IMR-90 (cell line): ENCODE data around the gene SPATA3. TPM values are rescaled to one million over a fixed set of nuclear protein-coding genes. Genes with fewer than 3 reads are reported as not detected.

ENCODE experiments used
- ATAC-seq: fragments of 200-7000 bp; cut with Tn5 transposase; 2 replicates; pipeline ENCODE4 v1.9.1; 2020; ENCODE audit warnings: low read depth, mild to moderate bottlenecking, moderate library complexity
- Bru-seq: library from RNA; stranded (reverse); fragments of 400-500 nt; gene quantifications from one replicate; lab custom pipeline; 2021; lab: Mats Ljungman, UMichigan
- BruChase-seq, 2 experiments: library from RNA; stranded (reverse); fragments of 400-500 nt; gene quantifications; one replicate each; lab custom pipeline; 2021; lab: Mats Ljungman, UMichigan
- BruUV-seq: library from RNA; stranded (reverse); fragments of 400-500 nt; replicated peaks from 2 replicates; lab custom pipeline; 2021; lab: Mats Ljungman, UMichigan
- CTCF ChIA-PET: fragments of 300-600 bp; formaldehyde crosslinking; extraction: SDS; loops from one replicate; lab custom pipeline; 2021; ENCODE audit warnings: antibody characterized with exemption; lab: Yijun Ruan, JAX
- POLR2A ChIA-PET: fragments of 300-600 bp; sonication (Branson Sonifier 250); formaldehyde crosslinking; loops from one replicate; lab custom pipeline; 2022; ENCODE audit warnings: antibody characterized with exemption; ENCODE audit not compliant: unreplicated experiment; lab: Charles Lee
- DNase-seq: peaks from one replicate; pipeline ENCODE4 v3.0.0; 2013
- H2AFZ ChIP-seq: replicated peaks from 2 replicates; pipeline ENCODE3; 2013; ENCODE audit warnings: low read length, mild to moderate bottlenecking; ENCODE audit not compliant: poor library complexity
- H2AK5ac ChIP-seq: 2 replicates; pipeline ENCODE4 v1.6.1; 2013; ENCODE audit warnings: low read depth, low read length, inconsistent platforms
- H2AK9ac ChIP-seq: replicated peaks from 2 replicates; pipeline ENCODE3; 2013; ENCODE audit warnings: mild to moderate bottlenecking, low read depth, low read length, moderate library complexity; ENCODE audit not compliant: poor library complexity
- H2BK120ac ChIP-seq: 2 replicates; pipeline ENCODE4 v1.6.1; 2013; ENCODE audit warnings: low read depth, low read length, inconsistent platforms
- H2BK15ac ChIP-seq: 3 replicates; pipeline ENCODE4 v1.6.1; 2013; ENCODE audit warnings: low read depth, low read length, inconsistent platforms
- H2BK20ac ChIP-seq: 2 replicates; pipeline ENCODE4 v1.6.1; 2013; ENCODE audit warnings: low read depth, mild to moderate bottlenecking, inconsistent platforms, low read length, moderate library complexity
- H2BK5ac ChIP-seq: 2 replicates; pipeline ENCODE4 v1.6.1; 2013; ENCODE audit warnings: mild to moderate bottlenecking, low read depth, low read length, inconsistent platforms; ENCODE audit not compliant: poor library complexity, severe bottlenecking
- H3K14ac ChIP-seq: replicated peaks from 2 replicates; pipeline ENCODE4 v1.6.1; 2013; ENCODE audit warnings: low read depth, low read length, inconsistent platforms
- H3K18ac ChIP-seq: 2 replicates; pipeline ENCODE4 v1.6.1; 2013; ENCODE audit warnings: low read depth, low read length, control low read depth
- H3K23ac ChIP-seq: 2 replicates; pipeline ENCODE4 v1.6.1; 2013; ENCODE audit warnings: low read depth, low read length, inconsistent platforms
- H3K27ac ChIP-seq: 2 replicates; pipeline ENCODE4 v1.5.1; 2013; ENCODE audit warnings: mild to moderate bottlenecking, control low read depth, low read length; ENCODE audit not compliant: insufficient read depth
- H3K27me3 ChIP-seq: 2 replicates; pipeline ENCODE4 v1.6.1; 2013; ENCODE audit warnings: low read length; ENCODE audit not compliant: control insufficient read depth, insufficient read depth
- H3K36me3 ChIP-seq: 2 replicates; pipeline ENCODE4 v1.6.1; 2013; ENCODE audit warnings: low read length, mixed read lengths; ENCODE audit not compliant: control insufficient read depth, insufficient read depth
- H3K4ac ChIP-seq: 2 replicates; pipeline ENCODE4 v1.6.1; 2013; ENCODE audit warnings: low read depth, low read length, inconsistent platforms
- H3K4me1 ChIP-seq: 2 replicates; pipeline ENCODE4 v1.6.1; 2013; ENCODE audit warnings: low read length, mixed read lengths; ENCODE audit not compliant: control insufficient read depth, insufficient read depth
- H3K4me2 ChIP-seq: 2 replicates; pipeline ENCODE4 v1.6.1; 2013; ENCODE audit warnings: low read depth, mild to moderate bottlenecking, control low read depth, low read length, moderate library complexity
- H3K4me3 ChIP-seq: 2 replicates; pipeline ENCODE4 v1.5.1; 2013; ENCODE audit warnings: low read depth, mild to moderate bottlenecking, control low read depth, low read length, moderate library complexity; ENCODE audit not compliant: insufficient read depth
- H3K56ac ChIP-seq: 2 replicates; pipeline ENCODE4 v1.6.1; 2013; ENCODE audit warnings: low read length, inconsistent platforms; ENCODE audit not compliant: insufficient read depth; ENCODE audit errors: extremely low read depth
- H3K79me1 ChIP-seq, 2 experiments: 2 replicates each; pipeline ENCODE4 v1.6.1; 2013; ENCODE audit warnings: low read length in 2 of 2, inconsistent platforms in 1 of 2, low read depth in 1 of 2
- H3K9ac ChIP-seq: 2 replicates; pipeline ENCODE4 v1.6.1; 2013; ENCODE audit warnings: low read depth, low read length, control low read depth
- H3K9me1 ChIP-seq: 2 replicates; pipeline ENCODE4 v1.6.1; 2013; ENCODE audit warnings: low read length, inconsistent platforms; ENCODE audit not compliant: insufficient read depth
- H3K9me3 ChIP-seq: 2 replicates; pipeline ENCODE4 v1.6.1; 2013; ENCODE audit warnings: low read length; ENCODE audit not compliant: control insufficient read depth, insufficient read depth
- H4K20me1 ChIP-seq: 2 replicates; pipeline ENCODE4 v1.6.1; 2013; ENCODE audit warnings: low read length, inconsistent platforms; ENCODE audit not compliant: insufficient read depth
- H4K5ac ChIP-seq: 2 replicates; pipeline ENCODE4 v1.6.1; 2013; ENCODE audit warnings: mild to moderate bottlenecking, low read depth, low read length, control low read depth
- H4K8ac ChIP-seq, 2 experiments: 2 replicates each; pipeline ENCODE4 v1.6.1; 2013; ENCODE audit warnings: low read depth in 2 of 2, low read length in 2 of 2, control low read depth in 1 of 2, inconsistent platforms in 1 of 2
- H4K91ac ChIP-seq: 2 replicates; pipeline ENCODE4 v1.6.1; 2013; ENCODE audit warnings: low read depth, low read length, inconsistent platforms; ENCODE audit not compliant: insufficient read depth
- BHLHE40 ChIP-seq: fragments of 150-350 bp; IDR thresholded peaks from 2 replicates; pipeline ENCODE4 v1.6.1; 2016; ENCODE audit warnings: mild to moderate bottlenecking, low read depth, low read length
- CEBPB ChIP-seq: IDR thresholded peaks from 2 replicates; pipeline ENCODE4 v1.6.1; 2012; ENCODE audit warnings: low read depth, low read length, improper control_type of control experiment
- MAFK ChIP-seq: IDR thresholded peaks from 2 replicates; pipeline ENCODE4 v1.6.1; 2012; ENCODE audit warnings: low read depth, low read length, improper control_type of control experiment
- MAZ ChIP-seq: IDR thresholded peaks from 2 replicates; pipeline ENCODE4 v1.6.1; 2012; ENCODE audit warnings: low read depth, mild to moderate bottlenecking, low read length, improper control_type of control experiment, moderate library complexity, borderline replicate concordance
- MXI1 ChIP-seq: IDR thresholded peaks from 2 replicates; pipeline ENCODE4 v1.6.1; 2012; ENCODE audit warnings: low read depth, mild to moderate bottlenecking, low read length, moderate library complexity, borderline replicate concordance
- NFE2L2 ChIP-seq: fragments of 150-350 bp; IDR thresholded peaks from 2 replicates; pipeline ENCODE4 v1.6.1; 2016; ENCODE audit warnings: low read depth, mild to moderate bottlenecking, low read length
- RAD21 ChIP-seq: IDR thresholded peaks from 2 replicates; pipeline ENCODE4 v1.6.1; 2012; ENCODE audit warnings: low read length, improper control_type of control experiment
- RFX5 ChIP-seq: IDR thresholded peaks from 2 replicates; pipeline ENCODE4 v1.8.0; 2012; ENCODE audit warnings: low read depth, mild to moderate bottlenecking, low read length, moderate library complexity
- SMC3 ChIP-seq: fragments of 150-350 bp; IDR thresholded peaks from 2 replicates; pipeline ENCODE4 v1.6.1; 2016; ENCODE audit warnings: low read depth, mild to moderate bottlenecking, antibody characterized with exemption, low read length, moderate library complexity
- WGBS, 2 experiments: methylation state at CpG; one replicate each; pipeline versions ENCODE4 v1.1.5 to v1.1.7; 2013; ENCODE audit warnings: missing lambda C conversion rate in 2 of 2; ENCODE audit not compliant: insufficient read length in 1 of 2; ENCODE audit errors: extremely low coverage in 2 of 2; 5-methylcytosine and 5-hydroxymethylcytosine counted together
- dilution Hi-C: fragments of 300-500 bp; cut with HindIII; formaldehyde crosslinking; loops from one replicate; pipeline ENCODE4 v1.14.3; 2018; ENCODE audit warnings: low sequenced_read_pairs; ENCODE audit not compliant: unreplicated experiment
- in situ Hi-C: fragments of 300-500 bp; cut with MboI; formaldehyde crosslinking; loops from 3 replicates; pipeline ENCODE4 v1.14.3; 2019; ENCODE audit warnings: low sequenced_read_pairs, inconsistent platforms, mixed read lengths
- intact Hi-C: fragments of 100-400 bp; cut with micrococcal nuclease; formaldehyde crosslinking; loops from 2 replicates; pipeline ENCODE4 v1.10.0; 2022
- long read RNA-seq: library from polyadenylated mRNA; unstranded; transcript quantifications from one replicate; pipeline ENCODE4 v2.0.0, GENCODE V29; 2021; ENCODE audit not compliant: unreplicated experiment
- polyA plus RNA-seq, 3 experiments: library from polyadenylated mRNA; depleted of rRNA; stranded (reverse); fragments of >200 nt; gene quantifications; 2 replicates each; pipeline ENCODE4 v1.2.3, GENCODE V29; 2012; ENCODE audit warnings: low replicate concordance in 1 of 3
- total RNA-seq: library from RNA; depleted of rRNA; stranded (reverse); fragments of >200 nt; gene quantifications from 2 replicates; pipeline ENCODE4 v1.2.3, GENCODE V29; 2012; rRNA removed
- TF ChIP-seq, protein P1 (sequence below): conservative IDR thresholded peaks from 2 replicates; pipeline ENCODE4 v1.5.1; 2012; ENCODE audit warnings: mild to moderate bottlenecking, low read depth, low read length, improper control_type of control experiment
- TF ChIP-seq, protein P2 (sequence below): fragments of 150-350 bp; IDR thresholded peaks from 2 replicates; pipeline ENCODE4 v1.6.1; 2016; ENCODE audit warnings: low read depth, mild to moderate bottlenecking, low read length, moderate library complexity, borderline replicate concordance

SPATA3 gene
- total RNA-seq (not detected in 2 replicates), polyA plus RNA-seq (2012; rRNA removed) (not detected in 2 replicates), Bru-seq, nascent RNA (not detected), BruChase-seq, experiment 1, labeled RNA remaining after a 6-hour chase (not detected), BruChase-seq, experiment 2, labeled RNA remaining after a 2-hour chase (not detected)
- polyA plus RNA-seq (2012; cell fraction: cytosol; rRNA removed) = not detected in 2 replicates
- polyA plus RNA-seq (2012; cell fraction: nucleus; rRNA removed; ENCODE audit: low replicate concordance) = not detected in 2 replicates
- long read RNA-seq = 0 reads

DNA sequence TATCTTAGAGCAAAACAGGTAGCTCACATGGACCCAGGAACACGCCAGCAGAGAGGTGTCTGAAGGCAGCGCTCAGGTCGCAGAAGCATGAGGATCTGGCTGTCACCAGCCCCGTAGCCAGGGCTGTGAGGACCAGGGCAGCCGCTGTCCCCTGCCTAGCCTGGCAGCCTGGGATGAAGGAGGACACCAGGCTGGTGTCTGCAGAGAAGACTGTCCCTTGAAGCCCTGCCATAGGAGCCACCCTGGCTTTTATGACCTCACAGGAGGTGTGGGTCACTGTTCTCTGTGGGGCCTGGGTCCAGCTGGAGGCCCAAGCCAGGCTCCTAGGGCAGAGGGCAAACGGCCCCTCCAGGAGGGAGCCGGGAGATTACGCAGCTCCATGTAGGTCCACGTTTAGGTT lies at the start of gene SPATA3:
Gene SPATA3 (plus strand): TSS at position 301 of the 400 bp plus-strand sequence. CDS start 113 bp downstream, outside the sequence.
- H3K9me1 ChIP-seq = no peaks in the 10 kb centered on the region
- no peaks in the 10 kb centered on the region for H3K4me1 ChIP-seq
- H3K27ac ChIP-seq = no peak within 1 kb of the TSS
- H4K20me1 ChIP-seq = no peaks in the 10 kb centered on the region
- dilution Hi-C loops = no loop called here
- no peak for DNase-seq
- H3K9ac ChIP-seq = no peak within 1 kb of the TSS
- WGBS, 2 experiments = 60% methylated on average over 1 of the region's 9 CpGs; no CpG with 5 or more reads in 1 of the 2 experiments
- H4K5ac ChIP-seq = no peak within 1 kb of the TSS
- no peak within 1 kb of the TSS for H4K91ac ChIP-seq
- H2BK5ac ChIP-seq = no peak within 1 kb of the TSS
- H3K4ac ChIP-seq = no peak within 1 kb of the TSS
- intact Hi-C loops = no loop called here
- ChIA-PET POLR2A (no interaction called here), CTCF (no interaction called here)
- H3K14ac ChIP-seq = no peak within 1 kb of the TSS
- no peak within 1 kb of the TSS for H3K18ac ChIP-seq
- no peak within 1 kb of the TSS for H2BK120ac ChIP-seq
- H3K79me1 ChIP-seq = no peaks in the 10 kb centered on the region
- H4K8ac ChIP-seq = no peak within 1 kb of the TSS
- H2AFZ ChIP-seq = no peak within 1 kb of the TSS
- no peak within 1 kb of the TSS for H2AK5ac ChIP-seq
- peaks cover 49% of the 10 kb centered on the region for H3K27me3 ChIP-seq
- no peak within 1 kb of the TSS for H3K4me3 ChIP-seq
- H2BK15ac ChIP-seq = no peak within 1 kb of the TSS
- H3K56ac ChIP-seq = no peak within 1 kb of the TSS
- no peak within 1 kb of the TSS for H3K4me2 ChIP-seq
- TF ChIP-seq BHLHE40 (no peak), MXI1 (no peak), SMC3 (no peak), NFE2L2 (no peak), MAZ (no peak), RFX5 (no peak), MAFK (no peak), RAD21 (no peak), CEBPB (no peak)
- TF ChIP-seq, protein P1, sequence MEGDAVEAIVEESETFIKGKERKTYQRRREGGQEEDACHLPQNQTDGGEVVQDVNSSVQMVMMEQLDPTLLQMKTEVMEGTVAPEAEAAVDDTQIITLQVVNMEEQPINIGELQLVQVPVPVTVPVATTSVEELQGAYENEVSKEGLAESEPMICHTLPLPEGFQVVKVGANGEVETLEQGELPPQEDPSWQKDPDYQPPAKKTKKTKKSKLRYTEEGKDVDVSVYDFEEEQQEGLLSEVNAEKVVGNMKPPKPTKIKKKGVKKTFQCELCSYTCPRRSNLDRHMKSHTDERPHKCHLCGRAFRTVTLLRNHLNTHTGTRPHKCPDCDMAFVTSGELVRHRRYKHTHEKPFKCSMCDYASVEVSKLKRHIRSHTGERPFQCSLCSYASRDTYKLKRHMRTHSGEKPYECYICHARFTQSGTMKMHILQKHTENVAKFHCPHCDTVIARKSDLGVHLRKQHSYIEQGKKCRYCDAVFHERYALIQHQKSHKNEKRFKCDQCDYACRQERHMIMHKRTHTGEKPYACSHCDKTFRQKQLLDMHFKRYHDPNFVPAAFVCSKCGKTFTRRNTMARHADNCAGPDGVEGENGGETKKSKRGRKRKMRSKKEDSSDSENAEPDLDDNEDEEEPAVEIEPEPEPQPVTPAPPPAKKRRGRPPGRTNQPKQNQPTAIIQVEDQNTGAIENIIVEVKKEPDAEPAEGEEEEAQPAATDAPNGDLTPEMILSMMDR = no peak
- TF ChIP-seq, protein P2, sequence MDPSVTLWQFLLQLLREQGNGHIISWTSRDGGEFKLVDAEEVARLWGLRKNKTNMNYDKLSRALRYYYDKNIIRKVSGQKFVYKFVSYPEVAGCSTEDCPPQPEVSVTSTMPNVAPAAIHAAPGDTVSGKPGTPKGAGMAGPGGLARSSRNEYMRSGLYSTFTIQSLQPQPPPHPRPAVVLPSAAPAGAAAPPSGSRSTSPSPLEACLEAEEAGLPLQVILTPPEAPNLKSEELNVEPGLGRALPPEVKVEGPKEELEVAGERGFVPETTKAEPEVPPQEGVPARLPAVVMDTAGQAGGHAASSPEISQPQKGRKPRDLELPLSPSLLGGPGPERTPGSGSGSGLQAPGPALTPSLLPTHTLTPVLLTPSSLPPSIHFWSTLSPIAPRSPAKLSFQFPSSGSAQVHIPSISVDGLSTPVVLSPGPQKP = no peak
- no peak within 1 kb of the TSS for H3K23ac ChIP-seq
- no peak for ATAC-seq
- H2BK20ac ChIP-seq = no peak within 1 kb of the TSS
- H3K9me3 ChIP-seq = no peaks in the 10 kb centered on the region; the same call in 1 of the 2 replicates
- BruUV-seq = no TSS peak
- H2AK9ac ChIP-seq = no peak within 1 kb of the TSS
- H3K36me3 ChIP-seq = no peaks in the 10 kb centered on the region
- in situ Hi-C loops = no loop called here
